Trophoblast cell (in vitro differentiated cells and primary cell): ENCODE results near the gene ARL17A.
"Not testable (repeated sequence)": the region's sequence is repeated elsewhere in the genome, so short reads cannot be mapped to it uniquely, and the experiment has no call there.

ENCODE experiments used
- DNase-seq, 2 donors: peaks; one replicate each; pipeline ENCODE4 v3.0.0-alpha.2; 2016
- H2AFZ ChIP-seq: 2 replicates; pipeline ENCODE4 v1.6.1; 2013; ENCODE audit warnings: low read length, moderate library complexity, mild to moderate bottlenecking; ENCODE audit not compliant: insufficient read depth, poor library complexity
- H2AK5ac ChIP-seq: 2 replicates; pipeline ENCODE4 v1.6.1; 2013; ENCODE audit warnings: mild to moderate bottlenecking, low read length
- H2BK120ac ChIP-seq: 2 replicates; pipeline ENCODE4 v1.6.1; 2013; ENCODE audit warnings: low read length, mild to moderate bottlenecking, moderate library complexity; ENCODE audit not compliant: insufficient read depth, poor library complexity
- H2BK12ac ChIP-seq: 2 replicates; pipeline ENCODE4 v1.6.1; 2013; ENCODE audit warnings: mild to moderate bottlenecking, low read length, moderate library complexity
- H2BK5ac ChIP-seq: 2 replicates; pipeline ENCODE4 v1.6.1; 2013; ENCODE audit warnings: low read length, low read depth, moderate library complexity, mild to moderate bottlenecking; ENCODE audit not compliant: poor library complexity
- H3K14ac ChIP-seq: 2 replicates; pipeline ENCODE4 v1.6.1; 2013; ENCODE audit warnings: mild to moderate bottlenecking, low read length
- H3K18ac ChIP-seq: 2 replicates; pipeline ENCODE4 v1.6.1; 2013; ENCODE audit warnings: mild to moderate bottlenecking, low read length
- H3K23ac ChIP-seq: 2 replicates; pipeline ENCODE4 v1.6.1; 2013; ENCODE audit warnings: low read length
- H3K27ac ChIP-seq: 2 replicates; pipeline ENCODE4 v1.5.1; 2013; ENCODE audit warnings: low read depth, mild to moderate bottlenecking, inconsistent platforms, low read length, moderate library complexity
- H3K27me3 ChIP-seq: 2 replicates; pipeline ENCODE4 v1.6.1; 2013; ENCODE audit warnings: inconsistent platforms, mild to moderate bottlenecking, low read length, moderate library complexity; ENCODE audit not compliant: insufficient read depth
- H3K36me3 ChIP-seq, 2 experiments: 1 replicate in 1 of 2; 2 replicates in 1 of 2; pipeline ENCODE4 v1.6.1; 2013; ENCODE audit warnings: low read length in 2 of 2, mild to moderate bottlenecking in 2 of 2, moderate library complexity in 1 of 2; ENCODE audit not compliant: insufficient read depth in 2 of 2, control insufficient read depth in 1 of 2
- H3K4ac ChIP-seq: 2 replicates; pipeline ENCODE4 v1.6.1; 2013; ENCODE audit warnings: low read depth, mild to moderate bottlenecking, low read length, moderate library complexity
- H3K4me1 ChIP-seq, 2 experiments: 1 replicate in 1 of 2; 2 replicates in 1 of 2; pipeline ENCODE4 v1.6.1; 2013; ENCODE audit warnings: low read length in 2 of 2, mild to moderate bottlenecking in 2 of 2, moderate library complexity in 1 of 2; ENCODE audit not compliant: insufficient read depth in 2 of 2, control insufficient read depth in 1 of 2
- H3K4me2 ChIP-seq: 2 replicates; pipeline ENCODE4 v1.6.1; 2013; ENCODE audit warnings: inconsistent platforms, mild to moderate bottlenecking, low read length, moderate library complexity
- H3K4me3 ChIP-seq: 2 replicates; pipeline ENCODE4 v1.5.1; 2013; ENCODE audit warnings: mild to moderate bottlenecking, low read depth, low read length, inconsistent platforms
- H3K79me1 ChIP-seq: one replicate; pipeline ENCODE4 v1.6.1; 2013; ENCODE audit warnings: low read length
- H3K79me2 ChIP-seq: 2 replicates; pipeline ENCODE4 v1.6.1; 2013; ENCODE audit warnings: low read length, mild to moderate bottlenecking; ENCODE audit not compliant: control insufficient read depth, insufficient read depth, poor library complexity
- H3K9ac ChIP-seq: 2 replicates; pipeline ENCODE4 v1.6.1; 2013; ENCODE audit warnings: mild to moderate bottlenecking, low read length
- H3K9me3 ChIP-seq: 2 replicates; pipeline ENCODE4 v1.6.1; 2013; ENCODE audit warnings: low read depth, mild to moderate bottlenecking, control low read depth, inconsistent platforms, low read length; ENCODE audit not compliant: insufficient read depth
- H4K12ac ChIP-seq: 2 replicates; pipeline ENCODE4 v1.6.1; 2013; ENCODE audit warnings: low read depth, mild to moderate bottlenecking, low read length, moderate library complexity
- H4K8ac ChIP-seq: 2 replicates; pipeline ENCODE4 v1.6.1; 2013; ENCODE audit warnings: low read depth, mild to moderate bottlenecking, low read length, moderate library complexity
- H4K91ac ChIP-seq: one replicate; pipeline ENCODE4 v1.6.1; 2013; ENCODE audit warnings: low read depth, mild to moderate bottlenecking, low read length, moderate library complexity
- WGBS: extraction: QIAGEN DNeasy Blood & Tissue Kit; methylation state at CpG from one replicate; pipeline ENCODE4 v1.1.7; 2013; ENCODE audit warnings: missing lambda C conversion rate; ENCODE audit not compliant: insufficient read length, insufficient coverage; ENCODE audit errors: extremely low coverage; 5-methylcytosine and 5-hydroxymethylcytosine counted together

ARL17A gene

GRCh38 chr17:46571796-46572195 lies 7.7 kb downstream of the ARL17A start:
- H3K18ac ChIP-seq, H3K14ac ChIP-seq, H3K36me3 ChIP-seq, H4K91ac ChIP-seq, H3K4ac ChIP-seq, H2BK12ac ChIP-seq, H3K79me1 ChIP-seq, H3K79me2 ChIP-seq, H3K9me3 ChIP-seq, H2AFZ ChIP-seq, DNase-seq, H3K9ac ChIP-seq, H2AK5ac ChIP-seq, H3K27me3 ChIP-seq, H4K12ac ChIP-seq, H3K27ac ChIP-seq, H3K4me3 ChIP-seq, H4K8ac ChIP-seq, H3K4me2 ChIP-seq, H2BK120ac ChIP-seq, H3K23ac ChIP-seq, H2BK5ac ChIP-seq, H3K4me1 ChIP-seq: not testable (repeated sequence)
- no CpG with 5 or more reads among the region's 4 CpGs for WGBS

GRCh38 chr17:46566980-46567379 lies 12.5 kb downstream of the ARL17A start:
- not testable (repeated sequence) for DNase-seq, H4K12ac ChIP-seq, H3K4me1 ChIP-seq, H3K27me3 ChIP-seq, H3K14ac ChIP-seq, H2BK12ac ChIP-seq, H4K8ac ChIP-seq, H3K4me2 ChIP-seq, H3K79me1 ChIP-seq, H3K4ac ChIP-seq, H3K4me3 ChIP-seq, H3K36me3 ChIP-seq, H3K18ac ChIP-seq, H2BK5ac ChIP-seq, H4K91ac ChIP-seq, H3K9ac ChIP-seq, H3K79me2 ChIP-seq, H2AFZ ChIP-seq, H3K23ac ChIP-seq, H2AK5ac ChIP-seq, H3K27ac ChIP-seq, H2BK120ac ChIP-seq, H3K9me3 ChIP-seq
- no CpG with 5 or more reads among the region's 1 CpG for WGBS

GRCh38 chr17:46566284-46566683 lies 13.2 kb downstream of the ARL17A start:
- not testable (repeated sequence) for H4K91ac ChIP-seq, H2BK12ac ChIP-seq, H2BK5ac ChIP-seq, H2AK5ac ChIP-seq, H3K79me2 ChIP-seq, H3K4me2 ChIP-seq, H3K27ac ChIP-seq, H3K4me3 ChIP-seq, H3K18ac ChIP-seq, H4K8ac ChIP-seq, H4K12ac ChIP-seq, H3K4me1 ChIP-seq, H2AFZ ChIP-seq, H3K36me3 ChIP-seq, DNase-seq, H2BK120ac ChIP-seq, H3K14ac ChIP-seq, H3K9ac ChIP-seq, H3K79me1 ChIP-seq, H3K9me3 ChIP-seq, H3K23ac ChIP-seq, H3K4ac ChIP-seq, H3K27me3 ChIP-seq
- no CpG with 5 or more reads among the region's 2 CpGs for WGBS

- not testable (repeated sequence) for H3K9me3 ChIP-seq, DNase-seq, H2BK120ac ChIP-seq, H3K18ac ChIP-seq, H2AK5ac ChIP-seq, H3K4ac ChIP-seq, H2BK5ac ChIP-seq, H3K23ac ChIP-seq, H3K4me2 ChIP-seq, H3K4me1 ChIP-seq, H3K9ac ChIP-seq, H3K4me3 ChIP-seq, H4K8ac ChIP-seq, H4K12ac ChIP-seq, H3K14ac ChIP-seq, H3K36me3 ChIP-seq, H4K91ac ChIP-seq, H2BK12ac ChIP-seq, H3K27me3 ChIP-seq, H3K79me2 ChIP-seq, H3K79me1 ChIP-seq, H2AFZ ChIP-seq, H3K27ac ChIP-seq
- no CpG with 5 or more reads among the region's 3 CpGs for WGBS
Measured at GRCh38 chr17:46560048-46560447, 19.4 kb downstream of the ARL17A start.
